IMR-90 (cell line): ENCODE measurements around the gene ACE. TPM values are rescaled to one million over a fixed set of nuclear protein-coding genes. Genes with fewer than 3 reads are reported as not detected.

Experiments
- ATAC-seq: fragments of 200-7000 bp; cut with Tn5 transposase; 2 replicates; pipeline ENCODE4 v1.9.1; 2020; ENCODE audit warnings: low read depth, mild to moderate bottlenecking, moderate library complexity
- BruUV-seq: library from RNA; stranded (reverse); fragments of 400-500 nt; replicated peaks from 2 replicates; lab custom pipeline; 2021; lab: Mats Ljungman, UMichigan
- CTCF ChIA-PET: fragments of 300-600 bp; formaldehyde crosslinking; extraction: SDS; loops from one replicate; lab custom pipeline; 2021; ENCODE audit warnings: antibody characterized with exemption; lab: Yijun Ruan, JAX
- POLR2A ChIA-PET: fragments of 300-600 bp; sonication (Branson Sonifier 250); formaldehyde crosslinking; loops from one replicate; lab custom pipeline; 2022; ENCODE audit warnings: antibody characterized with exemption; ENCODE audit not compliant: unreplicated experiment; lab: Charles Lee
- DNase-seq: peaks from one replicate; pipeline ENCODE4 v3.0.0; 2013
- H2AFZ ChIP-seq: replicated peaks from 2 replicates; pipeline ENCODE3; 2013; ENCODE audit warnings: low read length, mild to moderate bottlenecking; ENCODE audit not compliant: poor library complexity
- H2AK5ac ChIP-seq: 2 replicates; pipeline ENCODE4 v1.6.1; 2013; ENCODE audit warnings: low read depth, low read length, inconsistent platforms
- H2AK9ac ChIP-seq: replicated peaks from 2 replicates; pipeline ENCODE3; 2013; ENCODE audit warnings: mild to moderate bottlenecking, low read depth, low read length, moderate library complexity; ENCODE audit not compliant: poor library complexity
- H2BK120ac ChIP-seq: 2 replicates; pipeline ENCODE4 v1.6.1; 2013; ENCODE audit warnings: low read depth, low read length, inconsistent platforms
- H2BK15ac ChIP-seq: 3 replicates; pipeline ENCODE4 v1.6.1; 2013; ENCODE audit warnings: low read depth, low read length, inconsistent platforms
- H2BK20ac ChIP-seq: 2 replicates; pipeline ENCODE4 v1.6.1; 2013; ENCODE audit warnings: low read depth, mild to moderate bottlenecking, inconsistent platforms, low read length, moderate library complexity
- H2BK5ac ChIP-seq: 2 replicates; pipeline ENCODE4 v1.6.1; 2013; ENCODE audit warnings: mild to moderate bottlenecking, low read depth, low read length, inconsistent platforms; ENCODE audit not compliant: poor library complexity, severe bottlenecking
- H3K14ac ChIP-seq: replicated peaks from 2 replicates; pipeline ENCODE4 v1.6.1; 2013; ENCODE audit warnings: low read depth, low read length, inconsistent platforms
- H3K18ac ChIP-seq: 2 replicates; pipeline ENCODE4 v1.6.1; 2013; ENCODE audit warnings: low read depth, low read length, control low read depth
- H3K23ac ChIP-seq: 2 replicates; pipeline ENCODE4 v1.6.1; 2013; ENCODE audit warnings: low read depth, low read length, inconsistent platforms
- H3K27ac ChIP-seq: 2 replicates; pipeline ENCODE4 v1.5.1; 2013; ENCODE audit warnings: mild to moderate bottlenecking, control low read depth, low read length; ENCODE audit not compliant: insufficient read depth
- H3K27me3 ChIP-seq: 2 replicates; pipeline ENCODE4 v1.6.1; 2013; ENCODE audit warnings: low read length; ENCODE audit not compliant: control insufficient read depth, insufficient read depth
- H3K36me3 ChIP-seq: 2 replicates; pipeline ENCODE4 v1.6.1; 2013; ENCODE audit warnings: low read length, mixed read lengths; ENCODE audit not compliant: control insufficient read depth, insufficient read depth
- H3K4ac ChIP-seq: 2 replicates; pipeline ENCODE4 v1.6.1; 2013; ENCODE audit warnings: low read depth, low read length, inconsistent platforms
- H3K4me1 ChIP-seq: 2 replicates; pipeline ENCODE4 v1.6.1; 2013; ENCODE audit warnings: low read length, mixed read lengths; ENCODE audit not compliant: control insufficient read depth, insufficient read depth
- H3K4me2 ChIP-seq: 2 replicates; pipeline ENCODE4 v1.6.1; 2013; ENCODE audit warnings: low read depth, mild to moderate bottlenecking, control low read depth, low read length, moderate library complexity
- H3K4me3 ChIP-seq: 2 replicates; pipeline ENCODE4 v1.5.1; 2013; ENCODE audit warnings: low read depth, mild to moderate bottlenecking, control low read depth, low read length, moderate library complexity; ENCODE audit not compliant: insufficient read depth
- H3K56ac ChIP-seq: 2 replicates; pipeline ENCODE4 v1.6.1; 2013; ENCODE audit warnings: low read length, inconsistent platforms; ENCODE audit not compliant: insufficient read depth; ENCODE audit errors: extremely low read depth
- H3K79me1 ChIP-seq, 2 experiments: 2 replicates each; pipeline ENCODE4 v1.6.1; 2013; ENCODE audit warnings: low read length in 2 of 2, inconsistent platforms in 1 of 2, low read depth in 1 of 2
- H3K9ac ChIP-seq: 2 replicates; pipeline ENCODE4 v1.6.1; 2013; ENCODE audit warnings: low read depth, low read length, control low read depth
- H3K9me1 ChIP-seq: 2 replicates; pipeline ENCODE4 v1.6.1; 2013; ENCODE audit warnings: low read length, inconsistent platforms; ENCODE audit not compliant: insufficient read depth
- H3K9me3 ChIP-seq: 2 replicates; pipeline ENCODE4 v1.6.1; 2013; ENCODE audit warnings: low read length; ENCODE audit not compliant: control insufficient read depth, insufficient read depth
- H4K20me1 ChIP-seq: 2 replicates; pipeline ENCODE4 v1.6.1; 2013; ENCODE audit warnings: low read length, inconsistent platforms; ENCODE audit not compliant: insufficient read depth
- H4K5ac ChIP-seq: 2 replicates; pipeline ENCODE4 v1.6.1; 2013; ENCODE audit warnings: mild to moderate bottlenecking, low read depth, low read length, control low read depth
- H4K8ac ChIP-seq, 2 experiments: 2 replicates each; pipeline ENCODE4 v1.6.1; 2013; ENCODE audit warnings: low read depth in 2 of 2, low read length in 2 of 2, control low read depth in 1 of 2, inconsistent platforms in 1 of 2
- H4K91ac ChIP-seq: 2 replicates; pipeline ENCODE4 v1.6.1; 2013; ENCODE audit warnings: low read depth, low read length, inconsistent platforms; ENCODE audit not compliant: insufficient read depth
- ELK1 ChIP-seq: fragments of 150-350 bp; IDR thresholded peaks from 2 replicates; pipeline ENCODE4 v1.6.1; 2016; ENCODE audit warnings: low read depth, mild to moderate bottlenecking, low read length, moderate library complexity, borderline replicate concordance
- NFE2L2 ChIP-seq: fragments of 150-350 bp; IDR thresholded peaks from 2 replicates; pipeline ENCODE4 v1.6.1; 2016; ENCODE audit warnings: low read depth, mild to moderate bottlenecking, low read length
- POLR2A ChIP-seq: IDR thresholded peaks from 2 replicates; pipeline ENCODE4 v1.6.1; 2012; ENCODE audit warnings: mild to moderate bottlenecking, low read depth, low read length
- RAD21 ChIP-seq: IDR thresholded peaks from 2 replicates; pipeline ENCODE4 v1.6.1; 2012; ENCODE audit warnings: low read length, improper control_type of control experiment
- RCOR1 ChIP-seq: IDR thresholded peaks from 2 replicates; pipeline ENCODE4 v1.6.1; 2012; ENCODE audit warnings: mild to moderate bottlenecking, low read length, improper control_type of control experiment; ENCODE audit not compliant: insufficient replicate concordance
- RFX5 ChIP-seq: IDR thresholded peaks from 2 replicates; pipeline ENCODE4 v1.8.0; 2012; ENCODE audit warnings: low read depth, mild to moderate bottlenecking, low read length, moderate library complexity
- WGBS, 2 experiments: methylation state at CpG; one replicate each; pipeline versions ENCODE4 v1.1.5 to v1.1.7; 2013; ENCODE audit warnings: missing lambda C conversion rate in 2 of 2; ENCODE audit not compliant: insufficient read length in 1 of 2; ENCODE audit errors: extremely low coverage in 2 of 2; 5-methylcytosine and 5-hydroxymethylcytosine counted together
- dilution Hi-C: fragments of 300-500 bp; cut with HindIII; formaldehyde crosslinking; loops from one replicate; pipeline ENCODE4 v1.14.3; 2018; ENCODE audit warnings: low sequenced_read_pairs; ENCODE audit not compliant: unreplicated experiment
- in situ Hi-C: fragments of 300-500 bp; cut with MboI; formaldehyde crosslinking; loops from 3 replicates; pipeline ENCODE4 v1.14.3; 2019; ENCODE audit warnings: low sequenced_read_pairs, inconsistent platforms, mixed read lengths
- intact Hi-C: fragments of 100-400 bp; cut with micrococcal nuclease; formaldehyde crosslinking; loops from 2 replicates; pipeline ENCODE4 v1.10.0; 2022
- polyA plus RNA-seq, 3 experiments: library from polyadenylated mRNA; depleted of rRNA; stranded (reverse); fragments of >200 nt; gene quantifications; 2 replicates each; pipeline ENCODE4 v1.2.3, GENCODE V29; 2012; ENCODE audit warnings: low replicate concordance in 1 of 3
- total RNA-seq: library from RNA; depleted of rRNA; stranded (reverse); fragments of >200 nt; gene quantifications from 2 replicates; pipeline ENCODE4 v1.2.3, GENCODE V29; 2012

Gene ACE
- total and polyA plus RNA-seq, 2 of the 4 experiments (the other 2 are of a cell fraction): 1.4 to 5.8 TPM

- Histone ChIP-seq H2BK20ac (no peak overlapping the region), H2BK120ac (no peak overlapping the region), H3K4me1 (peaks cover 3% of the 10 kb centered on the region), H3K9ac (no peak overlapping the region), H2BK15ac (no peak overlapping the region), H3K27me3 (peaks cover 24% of the 10 kb centered on the region; the same call in 1 of the 2 replicates), H3K4me3 (no peak overlapping the region), H2AK9ac (no peak overlapping the region), H3K23ac (no peak overlapping the region), H3K14ac (no peak overlapping the region), H2AFZ (no peak overlapping the region), H3K4me2 (no peak overlapping the region), H4K91ac (no peak overlapping the region), H3K9me3 (no peaks in the 10 kb centered on the region), H4K5ac (no peak overlapping the region), H3K56ac (no peak overlapping the region), H2AK5ac (no peak overlapping the region), H3K18ac (no peak overlapping the region), H3K79me1 (no peaks in the 10 kb centered on the region), H3K9me1 (peaks cover 4% of the 10 kb centered on the region; the same call in 1 of the 2 replicates), H4K8ac (no peak overlapping the region), H3K4ac (no peak overlapping the region), H4K20me1 (no peaks in the 10 kb centered on the region), H3K36me3 (no peaks in the 10 kb centered on the region), H2BK5ac (no peak overlapping the region), H3K27ac (no peak overlapping the region)
- no TSS peak for BruUV-seq
- no CpG with 5 or more reads among the region's 2 CpGs for WGBS, 2 experiments
- in situ Hi-C loops: no loop called here
- no peak for ATAC-seq
- dilution Hi-C loops: no loop called here
- CTCF ChIA-PET: no interaction called here
- TF ChIP-seq POLR2A (no peak), RFX5 (no peak), NFE2L2 (no peak), ELK1 (no peak), RCOR1 (no peak), RAD21 (no peak)
- intact Hi-C loops: no loop called here
- POLR2A ChIA-PET: no interaction called here
- no peak for DNase-seq
Observed at GRCh38 chr17:63514974-63515373, 38.1 kb downstream of the ACE start.
